PC-3 (cell line): ENCODE results near the gene MEI1. TPM values are rescaled to one million over a fixed set of nuclear protein-coding genes. Genes with fewer than 3 reads are reported as not detected.

Source experiments
- ATAC-seq: fragments of 200-7000 bp; cut with Tn5 transposase; 2 replicates; pipeline ENCODE4 v1.9.1; 2020; ENCODE audit warnings: mild to moderate bottlenecking, moderate library complexity
- BruUV-seq: library from RNA; stranded (reverse); fragments of 400-500 nt; replicated peaks from 2 replicates; lab custom pipeline; 2021; lab: Mats Ljungman, UMichigan
- CTCF ChIA-PET: fragments of 300-600 bp; sonication (Branson Sonifier 250); formaldehyde crosslinking; loops from one replicate; lab custom pipeline; 2022; ENCODE audit warnings: antibody characterized with exemption; lab: Charles Lee
- POLR2A ChIA-PET: fragments of 300-600 bp; sonication (Branson Sonifier 250); formaldehyde crosslinking; loops from one replicate; lab custom pipeline; 2022; ENCODE audit warnings: antibody characterized with exemption; ENCODE audit not compliant: unreplicated experiment; lab: Charles Lee
- DNase-seq: peaks from one replicate; pipeline ENCODE4 v3.0.0-alpha.2; 2015
- H2AFZ ChIP-seq: fragments of 300-600 bp; sonication (generic); 2 replicates; pipeline ENCODE4 v1.6.0; 2016; ENCODE audit warnings: antibody characterized with exemption, low read length
- H3F3A ChIP-seq: fragments of 300-600 bp; sonication (generic); one replicate; pipeline ENCODE4 v1.6.0; 2017; ENCODE audit warnings: antibody characterized with exemption, low read length, control low read depth, mild to moderate bottlenecking; ENCODE audit not compliant: unreplicated experiment
- H3K27ac ChIP-seq: fragments of 300-600 bp; sonication (generic); 2 replicates; pipeline ENCODE4 v1.5.1; 2016; ENCODE audit warnings: mild to moderate bottlenecking, low read length
- H3K27me3 ChIP-seq: fragments of 300-600 bp; sonication (generic); 2 replicates; pipeline ENCODE4 v1.6.1; 2016; ENCODE audit warnings: low read length, mixed read lengths
- H3K36me3 ChIP-seq: fragments of 300-600 bp; sonication (generic); 2 replicates; pipeline ENCODE4 v1.6.1; 2016; ENCODE audit warnings: low read depth, mixed run types, low read length, mixed read lengths
- H3K4me1 ChIP-seq: fragments of 300-600 bp; sonication (generic); 2 replicates; pipeline ENCODE4 v1.5.1; 2016; ENCODE audit warnings: low read length; ENCODE audit not compliant: insufficient read depth
- H3K4me2 ChIP-seq: fragments of 300-600 bp; sonication (generic); 2 replicates; pipeline ENCODE4 v1.6.0; 2016; ENCODE audit warnings: low read length
- H3K4me3 ChIP-seq: fragments of 300-600 bp; sonication (generic); 2 replicates; pipeline ENCODE4 v1.5.1; 2016; ENCODE audit warnings: mild to moderate bottlenecking, low read length, mixed read lengths
- H3K79me2 ChIP-seq: fragments of 300-600 bp; sonication (generic); 2 replicates; pipeline ENCODE4 v1.6.1; 2017; ENCODE audit warnings: low read length, mixed read lengths
- H3K9ac ChIP-seq: fragments of 300-600 bp; sonication (generic); 2 replicates; pipeline ENCODE4 v1.6.0; 2016; ENCODE audit warnings: mild to moderate bottlenecking, low read length
- H3K9me2 ChIP-seq: fragments of 300-600 bp; sonication (generic); replicated peaks from 2 replicates; pipeline ENCODE4 v1.6.1; 2016; ENCODE audit warnings: mixed run types, low read length, mixed read lengths
- H3K9me3 ChIP-seq: fragments of 300-600 bp; sonication (generic); 2 replicates; pipeline ENCODE4 v1.6.1; 2016; ENCODE audit warnings: low read length, mixed read lengths
- H4K20me1 ChIP-seq: fragments of 300-600 bp; sonication (generic); 2 replicates; pipeline ENCODE4 v1.6.1; 2016; ENCODE audit warnings: low read length, mixed read lengths
- CTCF ChIP-seq: fragments of 300-600 bp; sonication (generic); conservative IDR thresholded peaks from 2 replicates; pipeline ENCODE4 v1.5.1; 2017; ENCODE audit warnings: antibody characterized with exemption, low read depth, mild to moderate bottlenecking, low read length
- EZH2 ChIP-seq: fragments of 300-600 bp; sonication (generic); IDR thresholded peaks from one replicate; pipeline ENCODE4 v1.6.1; 2017; ENCODE audit warnings: antibody characterized with exemption, mild to moderate bottlenecking, low read length; ENCODE audit not compliant: unreplicated experiment
- EZH2phosphoT487 ChIP-seq: fragments of 300-600 bp; sonication (generic); IDR thresholded peaks from 2 replicates; pipeline ENCODE4 v1.6.1; 2018; ENCODE audit warnings: mild to moderate bottlenecking, antibody characterized with exemption, low read length, borderline replicate concordance
- intact Hi-C: fragments of 100-400 bp; cut with micrococcal nuclease; formaldehyde crosslinking; loops from 2 replicates; pipeline ENCODE4 v1.9.0; 2023
- total RNA-seq: library from RNA; depleted of rRNA; stranded (reverse); fragments of >200 nt; gene quantifications from 2 replicates; pipeline ENCODE4 v1.2.3, GENCODE V29; 2014

The MEI1 gene
- total RNA-seq, 1 experiment from 2014 or later, result 1.4 TPM

GRCh38 chr22:41746567-41747400 lies 47.5 kb downstream of the MEI1 start:
- DNase-seq (peak; percentile 85), ATAC-seq (peak; percentile 99)
- Histone ChIP-seq H4K20me1 (no peaks in the 10 kb centered on the region), H3K79me2 (no peaks in the 10 kb centered on the region), H3K4me3 (no peak overlapping the region), H3K36me3 (no peaks in the 10 kb centered on the region), H3K9me3 (no peaks in the 10 kb centered on the region), H3K9me2 (no peaks in the 10 kb centered on the region), H3K27me3 (no peaks in the 10 kb centered on the region), H3F3A (no peaks in the 10 kb centered on the region), H3K9ac (no peak overlapping the region), H3K27ac (no peak overlapping the region), H3K4me2 (no peak overlapping the region), H2AFZ (no peak overlapping the region), H3K4me1 (no peaks in the 10 kb centered on the region)
- no TSS peak for BruUV-seq
- TF ChIP-seq EZH2phosphoT487 (no peak), CTCF (peak; percentile 77)
- ChIA-PET POLR2A (interaction anchor here (0.6 to 0.9 kb wide), 2 partner anchors 35 to 54 kb away, joined by 3 to 5 read pairs; partner anchors contain the start of gene CCDC134), CTCF (interaction anchor here (0.6 to 1.3 kb wide), 7 partner anchors 34 to 194 kb away, joined by 3 to 9 read pairs (median 6); partner anchors contain the start of gene CCDC134)
- intact Hi-C loops, result loop anchor here (1.0 to 5.0 kb wide), 3 partner anchors 56 to 195 kb away; partner anchors contain the start of gene CCDC134

GRCh38 chr22:41752011-41752970 lies 53.0 kb downstream of the MEI1 start:
- ATAC-seq (no peak), DNase-seq (peak; percentile 4)
- TF ChIP-seq EZH2phosphoT487, result no peak
- TF ChIP-seq EZH2, result no peak
- no peak for TF ChIP-seq CTCF
- Histone ChIP-seq H3K36me3 (no peaks in the 10 kb centered on the region), H3K27ac (no peak overlapping the region), H3K79me2 (no peaks in the 10 kb centered on the region), H3K27me3 (no peaks in the 10 kb centered on the region), H3F3A (no peaks in the 10 kb centered on the region), H3K4me1 (no peaks in the 10 kb centered on the region), H4K20me1 (no peaks in the 10 kb centered on the region), H3K9me3 (no peaks in the 10 kb centered on the region), H3K4me3 (no peak overlapping the region), H3K4me2 (no peak overlapping the region), H3K9ac (no peak overlapping the region), H3K9me2 (no peaks in the 10 kb centered on the region), H2AFZ (no peak overlapping the region)
- POLR2A ChIA-PET, result no interaction called here
- CTCF ChIA-PET, result no interaction called here
- no TSS peak for BruUV-seq
- intact Hi-C loops, result no loop called here
